A673 (cell line): Measurements from ENCODE around the gene WNT4. TPM values are rescaled to one million over a fixed set of nuclear protein-coding genes. Genes with fewer than 3 reads are reported as not detected.

Experiments used
- BruUV-seq: library from RNA; stranded (reverse); fragments of 400-500 nt; replicated peaks from 2 replicates; lab custom pipeline; 2021; lab: Mats Ljungman, UMichigan
- CTCF ChIA-PET: fragments of 300-600 bp; sonication (Branson Sonifier 250); formaldehyde crosslinking; loops from one replicate; lab custom pipeline; 2022; ENCODE audit warnings: antibody characterized with exemption; lab: Charles Lee
- POLR2A ChIA-PET: fragments of 300-600 bp; sonication (Branson Sonifier 250); formaldehyde crosslinking; loops from one replicate; lab custom pipeline; 2022; ENCODE audit warnings: antibody characterized with exemption; ENCODE audit not compliant: low non-redundant PET; lab: Charles Lee
- DNase-seq: peaks from one replicate; pipeline ENCODE4 v3.0.0-alpha.2; 2015; ENCODE audit warnings: low spot score
- H3K27ac ChIP-seq: fragments of 200-600 bp; sonication (generic); 2 replicates; pipeline ENCODE4 v1.5.1; 2016; ENCODE audit warnings: mixed run types, low read depth, mild to moderate bottlenecking, mixed read lengths, antibody characterized with exemption, low read length; ENCODE audit not compliant: poor library complexity, severe bottlenecking
- H3K27me3 ChIP-seq: fragments of 200-600 bp; sonication (generic); replicated peaks from 2 replicates; pipeline ENCODE4 v1.6.1; 2017; ENCODE audit warnings: mixed run types, low read depth, mild to moderate bottlenecking, mixed read lengths, antibody characterized with exemption, low read length; ENCODE audit not compliant: insufficient read depth, poor library complexity
- H3K36me3 ChIP-seq: fragments of 200-600 bp; sonication (generic); 2 replicates; pipeline ENCODE4 v1.6.1; 2016; ENCODE audit warnings: mixed run types, mild to moderate bottlenecking, mixed read lengths, antibody characterized with exemption, low read length; ENCODE audit not compliant: insufficient read depth, poor library complexity, severe bottlenecking
- H3K4me1 ChIP-seq: fragments of 200-600 bp; sonication (generic); 2 replicates; pipeline ENCODE4 v1.6.1; 2017; ENCODE audit warnings: mixed run types, mild to moderate bottlenecking, mixed read lengths, antibody characterized with exemption, low read length; ENCODE audit not compliant: insufficient read depth, poor library complexity, severe bottlenecking
- H3K4me3 ChIP-seq: fragments of 200-600 bp; sonication (generic); 2 replicates; pipeline ENCODE4 v1.5.1; 2016; ENCODE audit warnings: low read depth, mixed run types, mild to moderate bottlenecking, mixed read lengths, low read length; ENCODE audit not compliant: poor library complexity, severe bottlenecking
- H3K9me3 ChIP-seq: fragments of 200-600 bp; sonication (generic); 2 replicates; pipeline ENCODE4 v1.6.1; 2016; ENCODE audit warnings: mixed run types, low read depth, mild to moderate bottlenecking, mixed read lengths, antibody characterized with exemption, low read length; ENCODE audit not compliant: poor library complexity, severe bottlenecking
- EZH2 ChIP-seq: fragments of 200-600 bp; sonication (generic); IDR thresholded peaks from 2 replicates; pipeline ENCODE4 v1.6.1; 2017; ENCODE audit warnings: borderline replicate concordance, low read depth, mild to moderate bottlenecking, mixed read lengths, antibody characterized with exemption, low read length; ENCODE audit not compliant: poor library complexity, severe bottlenecking
- intact Hi-C: fragments of 100-400 bp; cut with micrococcal nuclease; formaldehyde crosslinking; loops from one replicate; pipeline ENCODE4 v1.10.0; 2022; ENCODE audit not compliant: unreplicated experiment
- total RNA-seq: library from RNA; stranded (reverse); gene quantifications from 2 replicates; pipeline ENCODE4 v1.2.3, GENCODE V29; 2021
- TF ChIP-seq, protein P1 (sequence below): fragments of 300-800, 200-600 bp; sonication (generic); conservative IDR thresholded peaks from 2 replicates; pipeline ENCODE4 v1.5.1; 2017; ENCODE audit warnings: low read depth, mild to moderate bottlenecking, antibody characterized with exemption, low read length, moderate library complexity, mixed read lengths

WNT4 gene
- total RNA-seq, 1 experiment from 2014 or later = not detected

DNA sequence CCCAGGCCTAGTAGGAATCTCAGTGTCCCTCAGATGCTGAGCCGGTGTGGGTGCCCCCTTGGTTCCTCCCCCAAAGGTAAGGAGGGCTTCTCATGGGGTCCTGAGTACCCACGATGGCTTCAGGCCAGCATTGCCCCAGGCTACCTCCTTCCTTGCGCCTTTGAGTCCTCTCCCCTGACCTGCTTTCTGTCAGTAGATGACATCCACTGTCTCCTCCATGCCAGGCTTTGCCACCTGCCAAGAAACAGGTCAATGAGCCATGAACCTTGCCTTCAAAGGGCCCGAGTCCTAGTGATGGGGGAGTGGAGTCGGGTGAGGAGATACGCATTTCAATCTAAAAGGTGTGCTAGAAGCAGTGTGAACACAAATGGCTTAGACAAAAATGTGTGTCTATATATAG is 15.6 kb downstream of the WNT4 start:
- H3K36me3 ChIP-seq = no peaks in the 10 kb centered on the region
- H3K9me3 ChIP-seq = no peaks in the 10 kb centered on the region
- CTCF ChIA-PET = no interaction called here
- POLR2A ChIA-PET = no interaction called here
- intact Hi-C loops = no loop called here
- BruUV-seq = no TSS peak
- H3K27me3 ChIP-seq = no peaks in the 10 kb centered on the region
- no peaks in the 10 kb centered on the region for H3K4me1 ChIP-seq
- no peak overlapping the region for H3K4me3 ChIP-seq
- no peak for DNase-seq
- no peak for TF ChIP-seq EZH2
- TF ChIP-seq, protein P1, sequence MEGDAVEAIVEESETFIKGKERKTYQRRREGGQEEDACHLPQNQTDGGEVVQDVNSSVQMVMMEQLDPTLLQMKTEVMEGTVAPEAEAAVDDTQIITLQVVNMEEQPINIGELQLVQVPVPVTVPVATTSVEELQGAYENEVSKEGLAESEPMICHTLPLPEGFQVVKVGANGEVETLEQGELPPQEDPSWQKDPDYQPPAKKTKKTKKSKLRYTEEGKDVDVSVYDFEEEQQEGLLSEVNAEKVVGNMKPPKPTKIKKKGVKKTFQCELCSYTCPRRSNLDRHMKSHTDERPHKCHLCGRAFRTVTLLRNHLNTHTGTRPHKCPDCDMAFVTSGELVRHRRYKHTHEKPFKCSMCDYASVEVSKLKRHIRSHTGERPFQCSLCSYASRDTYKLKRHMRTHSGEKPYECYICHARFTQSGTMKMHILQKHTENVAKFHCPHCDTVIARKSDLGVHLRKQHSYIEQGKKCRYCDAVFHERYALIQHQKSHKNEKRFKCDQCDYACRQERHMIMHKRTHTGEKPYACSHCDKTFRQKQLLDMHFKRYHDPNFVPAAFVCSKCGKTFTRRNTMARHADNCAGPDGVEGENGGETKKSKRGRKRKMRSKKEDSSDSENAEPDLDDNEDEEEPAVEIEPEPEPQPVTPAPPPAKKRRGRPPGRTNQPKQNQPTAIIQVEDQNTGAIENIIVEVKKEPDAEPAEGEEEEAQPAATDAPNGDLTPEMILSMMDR = no peak
- H3K27ac ChIP-seq = no peak overlapping the region

DNA sequence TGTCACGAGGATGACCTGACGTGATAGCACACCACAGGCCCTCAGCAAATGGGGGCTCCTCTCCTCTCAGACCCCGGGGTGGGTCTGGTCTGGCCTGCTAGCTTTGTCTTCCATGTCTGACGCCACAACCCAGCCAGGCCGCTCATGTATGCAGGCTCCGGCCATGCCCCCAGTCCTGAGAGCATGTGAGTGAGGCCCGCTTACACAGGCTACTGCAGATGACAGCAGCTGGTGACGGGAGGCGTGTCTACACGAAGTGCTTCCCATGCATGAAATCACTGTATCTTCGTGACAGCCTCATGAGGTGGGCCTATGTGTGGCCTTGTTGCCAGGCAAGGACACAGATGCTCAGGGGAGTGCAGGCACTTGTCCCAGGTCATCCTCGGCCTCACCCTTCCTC is 16.4 kb downstream of the WNT4 start:
- BruUV-seq = no TSS peak
- ChIA-PET CTCF (no interaction called here), POLR2A (no interaction called here)

DNA sequence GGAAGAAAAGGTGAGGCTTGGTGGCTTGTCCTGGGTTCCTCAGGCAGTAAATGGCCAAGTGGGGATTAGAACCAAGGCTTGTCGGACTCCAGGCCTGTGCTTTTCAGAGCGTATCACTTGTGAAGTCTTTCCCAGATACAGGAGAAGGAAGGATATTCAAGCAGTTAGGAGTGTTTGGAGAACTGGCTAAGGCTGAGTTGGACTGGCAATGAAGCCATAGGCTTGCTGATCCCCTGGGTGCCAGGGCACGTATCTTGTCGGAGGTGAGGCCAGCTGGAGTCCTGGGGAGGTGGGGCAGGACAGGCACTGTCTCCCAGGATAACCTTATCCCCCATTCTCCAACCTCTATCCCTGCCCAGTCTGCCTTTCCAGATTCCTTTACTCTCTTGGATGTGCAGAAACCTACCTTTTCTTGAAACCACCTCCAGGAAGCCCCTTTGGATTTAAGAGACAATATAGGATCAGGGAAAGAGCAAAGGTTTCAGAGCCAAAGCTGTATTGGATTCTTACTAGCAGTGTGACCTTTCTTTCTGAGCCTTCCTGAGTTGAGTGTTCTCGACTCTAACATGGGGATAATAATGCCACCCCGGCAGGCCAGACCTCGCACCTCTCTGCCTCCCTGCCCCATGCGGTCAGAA is 18.2 kb downstream of the WNT4 start:
- ChIA-PET POLR2A (no interaction called here), CTCF (no interaction called here)
- Histone ChIP-seq H3K27ac (no peak overlapping the region), H3K4me1 (no peaks in the 10 kb centered on the region), H3K27me3 (no peaks in the 10 kb centered on the region), H3K36me3 (no peaks in the 10 kb centered on the region), H3K4me3 (no peak overlapping the region), H3K9me3 (no peaks in the 10 kb centered on the region)
- no peak for DNase-seq
- intact Hi-C loops = no loop called here
- BruUV-seq = no TSS peak
- TF ChIP-seq, protein P1 = no peak
- no peak for TF ChIP-seq EZH2

More for the DNA sequence above, 16.4 kb downstream of the WNT4 start:
- H3K36me3 ChIP-seq = no peaks in the 10 kb centered on the region
- intact Hi-C loops = no loop called here
- no peaks in the 10 kb centered on the region for H3K4me1 ChIP-seq
- no peak for DNase-seq
- TF ChIP-seq EZH2 = no peak
- TF ChIP-seq, protein P1 = no peak
- H3K27ac ChIP-seq = no peak overlapping the region
- H3K27me3 ChIP-seq = no peaks in the 10 kb centered on the region
- H3K9me3 ChIP-seq = no peaks in the 10 kb centered on the region
- H3K4me3 ChIP-seq = no peak overlapping the region
